ENCODE results near the gene MAP1A. TPM values are rescaled to one million over a fixed set of nuclear protein-coding genes. Genes with fewer than 3 reads are reported as not detected.

MAP1A gene
- total RNA-seq, 1 experiment from 2014 or later, result 1.9 TPM

DNA sequence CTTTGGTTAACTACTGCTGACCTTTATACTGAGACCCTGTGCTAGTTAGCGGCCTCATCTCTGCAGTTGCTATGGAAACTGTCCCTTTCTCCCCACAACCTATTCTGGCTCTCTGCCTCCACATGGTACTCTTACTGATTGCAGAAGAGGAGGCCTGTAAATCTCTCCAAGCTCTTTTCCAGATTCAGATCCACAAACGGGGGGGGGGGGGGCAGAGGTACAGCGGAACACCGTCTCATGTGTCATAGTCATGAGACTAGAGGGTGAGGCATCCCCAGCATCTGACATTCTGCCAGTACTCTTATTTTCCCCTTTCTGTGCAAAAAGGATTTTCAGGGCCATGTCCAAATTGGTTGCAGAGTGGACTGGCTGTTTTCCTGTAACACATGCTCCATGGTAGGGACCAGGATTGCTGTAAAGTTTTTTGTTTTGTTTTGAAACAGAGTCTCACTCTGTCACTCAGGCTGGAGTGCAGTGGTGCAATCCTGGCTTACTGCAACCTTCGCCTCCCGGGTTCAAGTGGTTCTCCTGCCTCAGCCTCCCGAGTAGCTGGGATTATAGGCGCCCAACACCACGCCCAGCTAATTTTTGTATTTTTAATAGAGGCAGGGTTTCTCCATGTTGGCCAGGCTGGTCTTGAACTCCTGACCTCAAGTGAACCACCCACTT lies 8.3 kb upstream of the MAP1A start:
- ATAC-seq, result no peak
- H2AFZ ChIP-seq (ENCODE audit: low read depth, low read length, poor library complexity, severe bottlenecking), result no peak overlapping the region
- no peak overlapping the region for H3K9ac ChIP-seq (ENCODE audit: low read length)
- ChIA-PET POLR2A (no interaction called here), RAD21 (ENCODE audit: low non-redundant PET in 1 of 2, low total read pairs in 2 of 2, uncharacterized antibody in 2 of 2, unreplicated experiment in 2 of 2) (no interaction called here), CTCF (no interaction called here)
- H3K4me3 ChIP-seq (replicated peaks in 1 of 2; ENCODE audit: low read depth in 1 of 2, low read length in 2 of 2), result no peak overlapping the region
- intact Hi-C loops (cut with micrococcal nuclease), result no loop called here
- no peaks in the 10 kb centered on the region for H4K20me1 ChIP-seq (ENCODE audit: insufficient read depth)
- no peaks in the 10 kb centered on the region for H3K27me3 ChIP-seq (ENCODE audit: insufficient read depth, low read length)
- no peaks in the 10 kb centered on the region for H3K9me2 ChIP-seq (ENCODE audit: insufficient read depth)
- TF ChIP-seq, protein P1, sequence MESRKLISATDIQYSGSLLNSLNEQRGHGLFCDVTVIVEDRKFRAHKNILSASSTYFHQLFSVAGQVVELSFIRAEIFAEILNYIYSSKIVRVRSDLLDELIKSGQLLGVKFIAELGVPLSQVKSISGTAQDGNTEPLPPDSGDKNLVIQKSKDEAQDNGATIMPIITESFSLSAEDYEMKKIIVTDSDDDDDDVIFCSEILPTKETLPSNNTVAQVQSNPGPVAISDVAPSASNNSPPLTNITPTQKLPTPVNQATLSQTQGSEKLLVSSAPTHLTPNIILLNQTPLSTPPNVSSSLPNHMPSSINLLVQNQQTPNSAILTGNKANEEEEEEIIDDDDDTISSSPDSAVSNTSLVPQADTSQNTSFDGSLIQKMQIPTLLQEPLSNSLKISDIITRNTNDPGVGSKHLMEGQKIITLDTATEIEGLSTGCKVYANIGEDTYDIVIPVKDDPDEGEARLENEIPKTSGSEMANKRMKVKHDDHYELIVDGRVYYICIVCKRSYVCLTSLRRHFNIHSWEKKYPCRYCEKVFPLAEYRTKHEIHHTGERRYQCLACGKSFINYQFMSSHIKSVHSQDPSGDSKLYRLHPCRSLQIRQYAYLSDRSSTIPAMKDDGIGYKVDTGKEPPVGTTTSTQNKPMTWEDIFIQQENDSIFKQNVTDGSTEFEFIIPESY (IDR thresholded peaks at IDR 0.05; ENCODE audit: extremely low read depth, insufficient replicate concordance, low read length), result no peak
- TF ChIP-seq JUND (IDR thresholded peaks at IDR 0.05) (no peak), EZH2phosphoT487 (IDR thresholded peaks at IDR 0.05; ENCODE audit: borderline replicate concordance) (no peak), ZFX (IDR thresholded peaks at IDR 0.05) (no peak), TCF7L2 (IDR thresholded peaks at IDR 0.05; ENCODE audit: borderline replicate concordance, extremely low read depth, insufficient read depth, insufficient read length) (no peak)
- TF ChIP-seq, protein P2, sequence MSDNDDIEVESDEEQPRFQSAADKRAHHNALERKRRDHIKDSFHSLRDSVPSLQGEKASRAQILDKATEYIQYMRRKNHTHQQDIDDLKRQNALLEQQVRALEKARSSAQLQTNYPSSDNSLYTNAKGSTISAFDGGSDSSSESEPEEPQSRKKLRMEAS (IDR thresholded peaks at IDR 0.05), result no peak
- TF ChIP-seq, protein P3, sequence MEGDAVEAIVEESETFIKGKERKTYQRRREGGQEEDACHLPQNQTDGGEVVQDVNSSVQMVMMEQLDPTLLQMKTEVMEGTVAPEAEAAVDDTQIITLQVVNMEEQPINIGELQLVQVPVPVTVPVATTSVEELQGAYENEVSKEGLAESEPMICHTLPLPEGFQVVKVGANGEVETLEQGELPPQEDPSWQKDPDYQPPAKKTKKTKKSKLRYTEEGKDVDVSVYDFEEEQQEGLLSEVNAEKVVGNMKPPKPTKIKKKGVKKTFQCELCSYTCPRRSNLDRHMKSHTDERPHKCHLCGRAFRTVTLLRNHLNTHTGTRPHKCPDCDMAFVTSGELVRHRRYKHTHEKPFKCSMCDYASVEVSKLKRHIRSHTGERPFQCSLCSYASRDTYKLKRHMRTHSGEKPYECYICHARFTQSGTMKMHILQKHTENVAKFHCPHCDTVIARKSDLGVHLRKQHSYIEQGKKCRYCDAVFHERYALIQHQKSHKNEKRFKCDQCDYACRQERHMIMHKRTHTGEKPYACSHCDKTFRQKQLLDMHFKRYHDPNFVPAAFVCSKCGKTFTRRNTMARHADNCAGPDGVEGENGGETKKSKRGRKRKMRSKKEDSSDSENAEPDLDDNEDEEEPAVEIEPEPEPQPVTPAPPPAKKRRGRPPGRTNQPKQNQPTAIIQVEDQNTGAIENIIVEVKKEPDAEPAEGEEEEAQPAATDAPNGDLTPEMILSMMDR (IDR thresholded peaks at IDR 0.05 in 2 of 3, conservative IDR thresholded peaks at IDR 0.05 in 1 of 3; ENCODE audit: borderline replicate concordance in 1 of 3, insufficient read depth in 1 of 3, low read depth in 2 of 3, low read length in 2 of 3), result no peak
- peaks cover 21 to 25% of the 10 kb centered on the region in 2 experiments for H3K4me1 ChIP-seq (ENCODE audit: control insufficient read depth in 1 of 2, insufficient read depth in 2 of 2, low read length in 2 of 2)
- BruUV-seq (replicated peaks), result no TSS peak
- H3K4me2 ChIP-seq (ENCODE audit: low read length), result peak overlapping the region; percentile 99
- no peaks in the 10 kb centered on the region for H3K79me2 ChIP-seq (ENCODE audit: insufficient read depth, low read length)
- no peaks in the 10 kb centered on the region for H3K9me3 ChIP-seq (ENCODE audit: control insufficient read depth in 1 of 2, insufficient read depth in 1 of 2, low read depth in 1 of 2, low read length in 2 of 2)
- DNase-seq (ENCODE audit: low read depth, low spot score), result no peak
- no peaks in the 10 kb centered on the region for H3K36me3 ChIP-seq (ENCODE audit: control insufficient read depth in 1 of 2, insufficient read depth in 2 of 2, low read length in 2 of 2)
- 0 out of 2 replicates have a peak overlapping the region, but pooled peaks have one; percentile 73 for H3K27ac ChIP-seq (ENCODE audit: low read depth, low read length)
